Measurements from ENCODE around the gene FUS. TPM values are rescaled to one million over a fixed set of nuclear protein-coding genes. Genes with fewer than 3 reads are reported as not detected.

The FUS gene
- total and polyA plus RNA-seq, 2 of the 13 experiments (the other 11 are each of a cell fraction or from before 2014, with no cell fraction given) = 68.1 to 168 TPM

DNA sequence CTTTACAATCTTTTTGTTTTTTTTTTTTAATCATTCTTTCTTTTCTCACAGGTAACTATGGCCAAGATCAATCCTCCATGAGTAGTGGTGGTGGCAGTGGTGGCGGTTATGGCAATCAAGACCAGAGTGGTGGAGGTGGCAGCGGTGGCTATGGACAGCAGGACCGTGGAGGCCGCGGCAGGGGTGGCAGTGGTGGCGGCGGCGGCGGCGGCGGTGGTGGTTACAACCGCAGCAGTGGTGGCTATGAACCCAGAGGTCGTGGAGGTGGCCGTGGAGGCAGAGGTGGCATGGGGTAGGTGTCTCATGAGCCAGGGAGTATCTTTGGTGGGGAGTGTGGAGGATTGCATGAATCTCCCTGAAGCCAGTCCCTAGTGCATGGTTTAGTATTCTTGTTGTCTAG, 4.9 kb downstream of the FUS start (continued):
- TF ChIP-seq, protein P1, sequence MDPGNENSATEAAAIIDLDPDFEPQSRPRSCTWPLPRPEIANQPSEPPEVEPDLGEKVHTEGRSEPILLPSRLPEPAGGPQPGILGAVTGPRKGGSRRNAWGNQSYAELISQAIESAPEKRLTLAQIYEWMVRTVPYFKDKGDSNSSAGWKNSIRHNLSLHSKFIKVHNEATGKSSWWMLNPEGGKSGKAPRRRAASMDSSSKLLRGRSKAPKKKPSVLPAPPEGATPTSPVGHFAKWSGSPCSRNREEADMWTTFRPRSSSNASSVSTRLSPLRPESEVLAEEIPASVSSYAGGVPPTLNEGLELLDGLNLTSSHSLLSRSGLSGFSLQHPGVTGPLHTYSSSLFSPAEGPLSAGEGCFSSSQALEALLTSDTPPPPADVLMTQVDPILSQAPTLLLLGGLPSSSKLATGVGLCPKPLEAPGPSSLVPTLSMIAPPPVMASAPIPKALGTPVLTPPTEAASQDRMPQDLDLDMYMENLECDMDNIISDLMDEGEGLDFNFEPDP (CRISPR knock-in tag; conservative IDR thresholded peaks at IDR 0.05) = 0 out of 2 replicates have a peak, but pooled peaks have one; percentile 30
- TF ChIP-seq, protein P2, sequence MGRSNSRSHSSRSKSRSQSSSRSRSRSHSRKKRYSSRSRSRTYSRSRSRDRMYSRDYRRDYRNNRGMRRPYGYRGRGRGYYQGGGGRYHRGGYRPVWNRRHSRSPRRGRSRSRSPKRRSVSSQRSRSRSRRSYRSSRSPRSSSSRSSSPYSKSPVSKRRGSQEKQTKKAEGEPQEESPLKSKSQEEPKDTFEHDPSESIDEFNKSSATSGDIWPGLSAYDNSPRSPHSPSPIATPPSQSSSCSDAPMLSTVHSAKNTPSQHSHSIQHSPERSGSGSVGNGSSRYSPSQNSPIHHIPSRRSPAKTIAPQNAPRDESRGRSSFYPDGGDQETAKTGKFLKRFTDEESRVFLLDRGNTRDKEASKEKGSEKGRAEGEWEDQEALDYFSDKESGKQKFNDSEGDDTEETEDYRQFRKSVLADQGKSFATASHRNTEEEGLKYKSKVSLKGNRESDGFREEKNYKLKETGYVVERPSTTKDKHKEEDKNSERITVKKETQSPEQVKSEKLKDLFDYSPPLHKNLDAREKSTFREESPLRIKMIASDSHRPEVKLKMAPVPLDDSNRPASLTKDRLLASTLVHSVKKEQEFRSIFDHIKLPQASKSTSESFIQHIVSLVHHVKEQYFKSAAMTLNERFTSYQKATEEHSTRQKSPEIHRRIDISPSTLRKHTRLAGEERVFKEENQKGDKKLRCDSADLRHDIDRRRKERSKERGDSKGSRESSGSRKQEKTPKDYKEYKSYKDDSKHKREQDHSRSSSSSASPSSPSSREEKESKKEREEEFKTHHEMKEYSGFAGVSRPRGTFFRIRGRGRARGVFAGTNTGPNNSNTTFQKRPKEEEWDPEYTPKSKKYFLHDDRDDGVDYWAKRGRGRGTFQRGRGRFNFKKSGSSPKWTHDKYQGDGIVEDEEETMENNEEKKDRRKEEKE (IDR thresholded peaks at IDR 0.05) = no peak
- no peak for TF ChIP-seq NFKB2 (CRISPR knock-in tag; IDR thresholded peaks at IDR 0.05; ENCODE audit: borderline replicate concordance)
- TF ChIP-seq, protein P3, sequence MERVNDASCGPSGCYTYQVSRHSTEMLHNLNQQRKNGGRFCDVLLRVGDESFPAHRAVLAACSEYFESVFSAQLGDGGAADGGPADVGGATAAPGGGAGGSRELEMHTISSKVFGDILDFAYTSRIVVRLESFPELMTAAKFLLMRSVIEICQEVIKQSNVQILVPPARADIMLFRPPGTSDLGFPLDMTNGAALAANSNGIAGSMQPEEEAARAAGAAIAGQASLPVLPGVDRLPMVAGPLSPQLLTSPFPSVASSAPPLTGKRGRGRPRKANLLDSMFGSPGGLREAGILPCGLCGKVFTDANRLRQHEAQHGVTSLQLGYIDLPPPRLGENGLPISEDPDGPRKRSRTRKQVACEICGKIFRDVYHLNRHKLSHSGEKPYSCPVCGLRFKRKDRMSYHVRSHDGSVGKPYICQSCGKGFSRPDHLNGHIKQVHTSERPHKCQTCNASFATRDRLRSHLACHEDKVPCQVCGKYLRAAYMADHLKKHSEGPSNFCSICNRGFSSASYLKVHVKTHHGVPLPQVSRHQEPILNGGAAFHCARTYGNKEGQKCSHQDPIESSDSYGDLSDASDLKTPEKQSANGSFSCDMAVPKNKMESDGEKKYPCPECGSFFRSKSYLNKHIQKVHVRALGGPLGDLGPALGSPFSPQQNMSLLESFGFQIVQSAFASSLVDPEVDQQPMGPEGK (CRISPR knock-in tag; IDR thresholded peaks at IDR 0.05) = no peak
- no peak for TF ChIP-seq MYC (CRISPR knock-in tag; IDR thresholded peaks at IDR 0.05; ENCODE audit: borderline replicate concordance)
- no peak for TF ChIP-seq PTBP1 (IDR thresholded peaks at IDR 0.05; ENCODE audit: low read depth, low read length, poor library complexity, severe bottlenecking)
- TF ChIP-seq AGO1 (IDR thresholded peaks at IDR 0.05; ENCODE audit: low read depth, low read length, poor library complexity, severe bottlenecking) = peak; percentile 37
- peak; percentile 99 for TF ChIP-seq AGO2 (optimal IDR thresholded peaks at IDR 0.05; ENCODE audit: low read depth, low read length)
- TF ChIP-seq RBM22 (optimal IDR thresholded peaks at IDR 0.05; ENCODE audit: low read length) = peak; percentile 49
- peak; percentile 42; the same call in 1 of the 2 replicates for TF ChIP-seq POLR2G (IDR thresholded peaks at IDR 0.05; ENCODE audit: low read depth, low read length)

All from HepG2 (cell line).